ENCODE data around the gene UBXN10.

UBXN10 gene

DNA sequence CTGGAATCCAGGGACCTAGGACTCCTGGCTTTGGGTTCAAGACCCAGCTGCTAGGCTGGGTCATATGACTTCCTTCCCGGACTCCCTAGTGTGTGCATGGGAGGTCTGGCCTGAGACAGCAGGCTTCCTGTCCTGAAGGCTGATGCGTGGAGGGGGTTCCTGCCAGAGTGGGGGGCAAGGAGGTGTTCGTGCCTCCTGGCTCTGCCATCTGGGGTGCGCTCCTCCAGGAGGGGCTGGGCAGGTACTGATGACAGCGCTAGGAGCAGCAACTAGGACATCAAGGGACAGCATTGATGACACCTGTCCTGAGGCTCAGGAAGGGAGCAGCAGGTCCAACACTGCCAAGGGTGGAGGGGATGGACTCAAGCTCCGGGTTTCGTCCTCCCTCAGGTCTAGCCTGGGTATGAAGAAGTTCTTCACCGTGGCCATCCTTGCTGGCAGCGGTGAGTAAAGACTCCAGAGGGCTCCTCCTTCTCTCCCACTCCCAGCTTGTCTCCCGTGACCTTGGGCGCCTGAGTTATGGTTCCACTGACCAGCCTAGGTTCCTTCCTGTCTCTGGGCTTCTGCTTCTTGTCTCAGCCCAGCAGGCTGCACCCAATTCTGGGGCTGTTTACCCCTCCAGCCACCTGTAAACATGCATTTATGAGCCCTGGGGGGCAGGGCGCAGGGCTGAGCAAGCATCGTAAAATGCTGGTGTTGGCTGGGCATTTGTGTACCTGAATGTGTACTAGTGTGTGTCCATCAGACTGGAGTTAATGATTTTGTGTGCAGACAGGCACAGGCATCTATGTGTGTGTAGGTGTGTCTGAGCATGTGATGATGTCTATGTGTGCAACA, 45.9 kb upstream of the UBXN10 start:
- in situ Hi-C loops (cut with MboI; ENCODE audit: low sequenced_read_pairs, unreplicated experiment), result no loop called here
- TF ChIP-seq, protein P1, sequence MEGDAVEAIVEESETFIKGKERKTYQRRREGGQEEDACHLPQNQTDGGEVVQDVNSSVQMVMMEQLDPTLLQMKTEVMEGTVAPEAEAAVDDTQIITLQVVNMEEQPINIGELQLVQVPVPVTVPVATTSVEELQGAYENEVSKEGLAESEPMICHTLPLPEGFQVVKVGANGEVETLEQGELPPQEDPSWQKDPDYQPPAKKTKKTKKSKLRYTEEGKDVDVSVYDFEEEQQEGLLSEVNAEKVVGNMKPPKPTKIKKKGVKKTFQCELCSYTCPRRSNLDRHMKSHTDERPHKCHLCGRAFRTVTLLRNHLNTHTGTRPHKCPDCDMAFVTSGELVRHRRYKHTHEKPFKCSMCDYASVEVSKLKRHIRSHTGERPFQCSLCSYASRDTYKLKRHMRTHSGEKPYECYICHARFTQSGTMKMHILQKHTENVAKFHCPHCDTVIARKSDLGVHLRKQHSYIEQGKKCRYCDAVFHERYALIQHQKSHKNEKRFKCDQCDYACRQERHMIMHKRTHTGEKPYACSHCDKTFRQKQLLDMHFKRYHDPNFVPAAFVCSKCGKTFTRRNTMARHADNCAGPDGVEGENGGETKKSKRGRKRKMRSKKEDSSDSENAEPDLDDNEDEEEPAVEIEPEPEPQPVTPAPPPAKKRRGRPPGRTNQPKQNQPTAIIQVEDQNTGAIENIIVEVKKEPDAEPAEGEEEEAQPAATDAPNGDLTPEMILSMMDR (IDR thresholded peaks at IDR 0.05; ENCODE audit: borderline replicate concordance, control extremely low read depth, extremely low read depth, insufficient read depth, missing control alignments), result no peak
- no peak for DNase-seq (ENCODE audit: low spot score)

DNA sequence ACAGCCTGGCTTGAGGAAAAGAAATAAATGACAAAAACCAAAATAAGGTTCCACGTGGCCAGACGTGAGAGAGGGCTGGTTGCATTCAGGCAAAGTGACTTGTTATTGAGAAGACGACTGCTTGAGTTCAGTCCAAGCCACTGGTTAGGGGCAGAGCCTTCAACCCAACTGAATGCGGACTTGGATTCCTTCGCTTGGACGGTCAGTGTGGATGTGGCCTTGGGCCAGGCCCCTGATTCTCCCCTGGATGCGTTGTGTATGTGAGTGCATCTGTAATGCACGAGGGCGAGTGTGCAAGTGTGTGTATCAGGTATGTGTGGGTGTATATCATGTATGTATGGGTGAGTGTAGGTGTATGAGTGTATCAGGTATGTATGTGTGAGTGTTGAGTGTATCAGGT, 44.9 kb upstream of the UBXN10 start:
- in situ Hi-C loops (cut with MboI; ENCODE audit: low sequenced_read_pairs, unreplicated experiment), result no loop called here
- TF ChIP-seq, protein P1 (IDR thresholded peaks at IDR 0.05; ENCODE audit: borderline replicate concordance, control extremely low read depth, extremely low read depth, insufficient read depth, missing control alignments), result no peak
- DNase-seq (ENCODE audit: low spot score), result no peak

DNA sequence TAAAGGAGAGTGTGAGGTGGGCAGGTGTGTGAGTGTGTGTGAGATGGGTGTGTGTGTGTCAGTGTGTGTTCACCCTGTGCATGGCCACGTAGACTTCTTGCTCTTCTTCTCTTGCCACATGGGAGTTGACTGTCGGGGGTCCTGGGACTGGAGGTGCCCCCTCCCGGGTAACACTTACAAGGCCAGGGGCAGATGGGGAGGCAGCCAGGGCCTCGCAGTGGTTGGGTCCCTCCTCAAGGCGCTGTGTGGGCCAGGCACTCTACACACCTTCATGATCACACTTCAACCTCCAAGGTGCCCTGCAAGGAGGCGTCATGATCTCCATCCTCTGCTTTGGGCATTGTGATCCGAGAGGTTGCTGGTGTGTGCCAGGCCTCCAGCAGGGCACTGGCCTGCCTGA, 44.4 kb upstream of the UBXN10 start:
- TF ChIP-seq, protein P1 (IDR thresholded peaks at IDR 0.05; ENCODE audit: borderline replicate concordance, control extremely low read depth, extremely low read depth, insufficient read depth, missing control alignments), result no peak
- in situ Hi-C loops (cut with MboI; ENCODE audit: low sequenced_read_pairs, unreplicated experiment), result no loop called here
- no peak for DNase-seq (ENCODE audit: low spot score)

DNA sequence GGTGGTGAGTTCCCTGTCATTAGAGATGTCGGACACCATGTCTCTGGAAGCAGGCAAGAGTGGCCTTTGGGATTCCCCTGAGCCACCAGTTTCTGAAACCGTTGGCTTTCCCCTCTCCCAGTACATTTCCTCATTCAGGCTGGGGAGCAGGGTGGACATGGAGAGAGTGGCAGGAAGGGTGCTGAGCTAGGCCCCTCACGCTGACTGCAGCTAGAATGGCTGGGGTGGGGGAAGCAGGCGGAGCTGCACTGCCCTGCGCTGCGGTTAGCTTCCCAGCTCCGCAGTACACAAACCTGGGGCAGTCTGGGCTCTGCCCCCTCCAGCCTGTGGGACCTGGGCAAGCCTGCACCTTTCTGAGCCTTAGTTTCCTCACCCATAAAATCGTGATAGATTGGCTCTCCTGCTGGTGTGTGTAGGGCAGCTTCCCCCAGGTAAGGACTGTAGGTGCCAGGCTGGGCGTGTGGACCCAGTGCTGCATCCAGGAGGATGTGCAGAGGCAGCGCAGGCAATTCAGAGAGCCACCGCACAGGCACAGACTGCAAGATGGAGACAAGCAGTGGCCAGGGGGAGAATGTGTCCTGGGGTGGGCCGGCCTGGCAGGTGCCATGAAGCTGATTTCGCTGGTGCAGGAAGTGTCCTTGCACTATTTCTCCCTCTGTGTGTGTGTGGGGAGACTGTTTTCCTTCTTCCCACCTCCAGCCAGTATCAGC, 43.7 kb upstream of the UBXN10 start:
- no peak for DNase-seq (ENCODE audit: low spot score)
- in situ Hi-C loops (cut with MboI; ENCODE audit: low sequenced_read_pairs, unreplicated experiment), result no loop called here
- TF ChIP-seq, protein P1 (IDR thresholded peaks at IDR 0.05; ENCODE audit: borderline replicate concordance, control extremely low read depth, extremely low read depth, insufficient read depth, missing control alignments), result no peak

DNA sequence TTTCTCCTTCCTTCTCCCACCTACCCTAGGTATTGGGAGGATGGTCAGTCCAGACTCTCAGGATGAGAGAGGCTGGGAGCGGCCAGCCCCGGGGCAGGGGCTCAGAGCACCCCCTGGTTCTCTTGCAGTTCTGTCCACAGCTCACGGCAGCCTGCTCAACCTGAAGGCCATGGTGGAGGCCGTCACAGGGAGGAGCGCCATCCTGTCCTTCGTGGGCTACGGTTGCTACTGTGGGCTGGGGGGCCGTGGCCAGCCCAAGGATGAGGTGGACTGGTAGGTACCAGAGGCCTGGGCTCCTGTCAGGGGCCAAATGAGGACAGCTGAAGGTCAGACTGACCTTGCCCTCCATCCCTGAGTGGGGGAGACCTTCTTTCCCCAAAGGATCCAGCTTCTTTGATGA, 42.6 kb upstream of the UBXN10 start:
- TF ChIP-seq, protein P1 (IDR thresholded peaks at IDR 0.05; ENCODE audit: borderline replicate concordance, control extremely low read depth, extremely low read depth, insufficient read depth, missing control alignments), result no peak
- no peak for DNase-seq (ENCODE audit: low spot score)
- in situ Hi-C loops (cut with MboI; ENCODE audit: low sequenced_read_pairs, unreplicated experiment), result no loop called here

- DNase-seq (ENCODE audit: low spot score), result peak; percentile 15
- in situ Hi-C loops (cut with MboI; ENCODE audit: low sequenced_read_pairs, unreplicated experiment), result no loop called here
- TF ChIP-seq, protein P1 (IDR thresholded peaks at IDR 0.05; ENCODE audit: borderline replicate concordance, control extremely low read depth, extremely low read depth, insufficient read depth, missing control alignments), result no peak
These were observed 41.9 kb upstream of the UBXN10 start for GRCh38 chr1:20143734-20144565.

Data from GM13976 (cell line).